ENCODE results near the gene GALNT4.

Gene GALNT4

GRCh38 chr12:89490922-89491321 is 33.7 kb downstream of the GALNT4 start:
- DNase-seq: no peak

- no peak for DNase-seq
Measured at GRCh38 chr12:89486264-89486663, 38.3 kb downstream of the GALNT4 start.

GRCh38 chr12:89484470-89484869 is 40.1 kb downstream of the GALNT4 start:
- DNase-seq: no peak

GRCh38 chr12:89481213-89481914 is 43.2 kb downstream of the GALNT4 start:
- no peak for DNase-seq

- DNase-seq: no peak
Measured at GRCh38 chr12:89479982-89480381, 44.6 kb downstream of the GALNT4 start.

- DNase-seq: no peak
Measured at GRCh38 chr12:89477633-89478279, 46.8 kb downstream of the GALNT4 start.

GRCh38 chr12:89476904-89477595 is 47.5 kb downstream of the GALNT4 start:
- DNase-seq: no peak

- DNase-seq: no peak
Measured at GRCh38 chr12:89476232-89476631, 48.4 kb downstream of the GALNT4 start.

GRCh38 chr12:89475203-89475990 is 49.2 kb downstream of the GALNT4 start:
- peak; percentile 26 for DNase-seq

- DNase-seq: no peak
Measured at GRCh38 chr12:89474615-89475014, 50.0 kb downstream of the GALNT4 start.
